GM06990 (cell line): ENCODE measurements around the gene RAP1GAP.
A peak's percentile ranks its signal among the peaks of the same experiment; 100 is the strongest.

Experiments used
- DNase-seq: peaks from one replicate; pipeline ENCODE4 v3.0.0-alpha.2; 2011; ENCODE audit not compliant: insufficient read length; ENCODE audit errors: extremely low read depth
- H3K27me3 ChIP-seq: replicated peaks from 2 replicates; pipeline ENCODE4 v1.6.0; 2011; ENCODE audit warnings: low read length; ENCODE audit not compliant: control insufficient read depth, insufficient read depth
- H3K36me3 ChIP-seq: 2 replicates; pipeline ENCODE4 v1.5.1; 2011; ENCODE audit warnings: low read length; ENCODE audit not compliant: control insufficient read depth, insufficient read depth
- H3K4me3 ChIP-seq: replicated peaks from 2 replicates; pipeline ENCODE4 v1.5.1; 2011; ENCODE audit warnings: low read depth, mild to moderate bottlenecking, control low read depth, low read length
- CTCF ChIP-seq: IDR thresholded peaks from 2 replicates; pipeline ENCODE4 v1.5.1; 2011; ENCODE audit warnings: low read length, control low read depth, mild to moderate bottlenecking, inconsistent platforms; ENCODE audit not compliant: insufficient read depth, poor library complexity, severe bottlenecking

Gene RAP1GAP

GRCh38 chr1:21670956-21671902, 2.1 kb upstream of the RAP1GAP start:
- H3K27me3 ChIP-seq: peaks cover 10% of the 10 kb centered on the region
- H3K36me3 ChIP-seq: no peaks in the 10 kb centered on the region
- DNase-seq: no peak
- no peak overlapping the region for H3K4me3 ChIP-seq
- no peak for TF ChIP-seq CTCF

- peaks cover 10% of the 10 kb centered on the region for H3K27me3 ChIP-seq
- H3K36me3 ChIP-seq: no peaks in the 10 kb centered on the region
- no peak for TF ChIP-seq CTCF
- no peak for DNase-seq
- H3K4me3 ChIP-seq: no peak overlapping the region
Measured at GRCh38 chr1:21670059-21670881, 1.1 kb upstream of the RAP1GAP start.

- DNase-seq: no peak
- Histone ChIP-seq H3K36me3 (no peaks in the 10 kb centered on the region), H3K27me3 (peaks cover 10% of the 10 kb centered on the region), H3K4me3 (no peak overlapping the region)
- TF ChIP-seq CTCF: no peak
Measured at GRCh38 chr1:21668951-21669257, 253 bp downstream of the RAP1GAP start.

GRCh38 chr1:21668232-21668950, 766 bp downstream of the RAP1GAP start:
- Histone ChIP-seq H3K4me3 (no peak overlapping the region), H3K27me3 (peaks cover 10% of the 10 kb centered on the region), H3K36me3 (no peaks in the 10 kb centered on the region)
- peak; percentile 11 for TF ChIP-seq CTCF
- DNase-seq: no peak

GRCh38 chr1:21667348-21668231, 1.6 kb downstream of the RAP1GAP start:
- no peaks in the 10 kb centered on the region for H3K36me3 ChIP-seq
- peaks cover 10% of the 10 kb centered on the region for H3K27me3 ChIP-seq
- no peak overlapping the region for H3K4me3 ChIP-seq
- no peak for TF ChIP-seq CTCF
- DNase-seq: no peak
